ENCODE measurements around the gene PRND.

DNA sequence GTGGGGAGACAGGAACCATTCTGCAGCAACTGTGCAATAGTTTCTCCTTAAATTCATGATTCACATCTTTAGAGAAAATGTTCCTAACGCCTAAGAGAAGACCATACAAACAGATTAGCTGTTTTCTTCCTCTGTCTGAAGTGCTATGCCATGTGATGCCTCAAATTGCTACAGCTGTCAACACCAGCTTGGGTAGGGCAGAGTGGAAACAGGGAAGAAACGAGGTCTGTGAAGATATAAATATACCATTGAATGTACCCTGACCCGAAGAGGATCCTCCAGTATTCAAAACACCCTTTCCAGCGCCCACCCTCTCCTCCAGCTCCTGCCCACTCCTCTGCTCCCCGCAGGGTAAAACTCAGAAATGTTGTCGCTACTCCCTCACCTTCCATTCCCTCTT lies 40.3 kb upstream of the PRND start:
- TF ChIP-seq CTCF (IDR thresholded peaks at IDR 0.05; ENCODE audit: low read depth, low read length) (no peak), POLR2A (IDR thresholded peaks at IDR 0.05; ENCODE audit: extremely low read depth, insufficient read length) (no peak)
